Suprapubic skin (tissue), 4 donors: ENCODE measurements around the gene SLA2. TPM values are rescaled to one million over a fixed set of nuclear protein-coding genes. Genes with fewer than 3 reads are reported as not detected.
"Not testable (repeated sequence)": the region's sequence is repeated elsewhere in the genome, so short reads cannot be mapped to it uniquely, and the experiment has no call there.

Source experiments
- DNase-seq, 2 donors: peaks; one replicate each; pipeline ENCODE4 v3.0.0-alpha.2; 2019; ENCODE audit warnings: low spot score in 2 of 2
- H3K27ac ChIP-seq: fragments of 200-600 bp; sonication (generic); one replicate; pipeline ENCODE4 v1.5.1; 2019
- H3K27me3 ChIP-seq: fragments of 200-600 bp; sonication (generic); one replicate; pipeline ENCODE4 v1.5.1; 2019
- H3K36me3 ChIP-seq: fragments of 200-600 bp; sonication (generic); one replicate; pipeline ENCODE4 v1.5.1; 2019
- H3K4me1 ChIP-seq: fragments of 200-600 bp; sonication (generic); one replicate; pipeline ENCODE4 v1.5.1; 2019
- H3K4me3 ChIP-seq: fragments of 200-600 bp; sonication (generic); one replicate; pipeline ENCODE4 v1.5.1; 2019; ENCODE audit warnings: mild to moderate bottlenecking
- H3K9me3 ChIP-seq: fragments of 200-600 bp; sonication (generic); one replicate; pipeline ENCODE4 v1.5.1; 2019
- CTCF ChIP-seq, 2 donors: fragments of 200-600 bp in 1 of 2; fragments of 450-650 bp in 1 of 2; sonication (generic) in 1 of 2; IDR thresholded peaks; one replicate each; pipeline ENCODE4 v1.5.1; 2016 to 2019; ENCODE audit warnings: antibody characterized with exemption in 2 of 2, mild to moderate bottlenecking in 1 of 2, moderate library complexity in 1 of 2
- EP300 ChIP-seq: sonication (generic); formaldehyde crosslinking; IDR thresholded peaks from one replicate; pipeline ENCODE4 v1.6.1; 2017; ENCODE audit warnings: antibody characterized with exemption
- POLR2A ChIP-seq, 2 donors: fragments of 450-650 bp; IDR thresholded peaks; one replicate each; pipeline ENCODE4 v1.6.1; 2017; ENCODE audit warnings: antibody characterized with exemption in 2 of 2, mild to moderate bottlenecking in 2 of 2, moderate library complexity in 2 of 2
- POLR2AphosphoS5 ChIP-seq, 3 donors: sonication (generic); formaldehyde crosslinking; IDR thresholded peaks; one replicate each; pipeline ENCODE4 v1.6.1; 2017; ENCODE audit warnings: antibody characterized with exemption in 3 of 3
- WGBS: methylation state at CpG from one replicate; pipeline ENCODE4 v1.1.5; 2018; 5-methylcytosine and 5-hydroxymethylcytosine counted together
- total RNA-seq, 4 donors: library from RNA; depleted of rRNA; stranded (reverse); fragments of >200 nt; gene quantifications; one replicate each; pipeline ENCODE4 v1.1.0, GENCODE V29; 2016

SLA2 gene
- total RNA-seq, 4 donors from 2014 or later, result 0.30 to 0.97 TPM; not detected in 2

GRCh38 chr20:36620917-36621316 lies 25.1 kb downstream of the SLA2 start:
- no peak for DNase-seq
- Histone ChIP-seq H3K27me3 (no peaks in the 10 kb centered on the region), H3K4me3 (no peak overlapping the region), H3K27ac (no peak overlapping the region), H3K9me3 (no peaks in the 10 kb centered on the region), H3K36me3 (no peaks in the 10 kb centered on the region), H3K4me1 (peaks cover 8% of the 10 kb centered on the region)
- TF ChIP-seq POLR2A (IDR thresholded peaks at IDR 0.05) (no peak), CTCF (IDR thresholded peaks at IDR 0.05) (no peak), EP300 (no peak), POLR2AphosphoS5 (IDR thresholded peaks at IDR 0.05) (no peak)
- WGBS, result 96% methylated on average over 5 of the region's 5 CpGs

- Histone ChIP-seq H3K9me3 (no peaks in the 10 kb centered on the region), H3K4me1 (peaks cover 6% of the 10 kb centered on the region), H3K27ac (no peak overlapping the region), H3K36me3 (peaks cover 48% of the 10 kb centered on the region), H3K27me3 (no peaks in the 10 kb centered on the region), H3K4me3 (no peak overlapping the region)
- DNase-seq, result no peak
- 81% methylated on average over 11 of the region's 14 CpGs for WGBS
- TF ChIP-seq EP300, result no peak
These were observed 31.0 kb downstream of the SLA2 start for GRCh38 chr20:36614781-36615557.

GRCh38 chr20:36613974-36614373 lies 32.0 kb downstream of the SLA2 start:
- no peak for DNase-seq
- peaks cover 58% of the 10 kb centered on the region for H3K36me3 ChIP-seq
- H3K4me3 ChIP-seq, result no peak overlapping the region
- no peak overlapping the region for H3K27ac ChIP-seq
- 61% methylated on average over 3 of the region's 3 CpGs for WGBS
- H3K9me3 ChIP-seq, result no peaks in the 10 kb centered on the region
- H3K4me1 ChIP-seq, result peaks cover 6% of the 10 kb centered on the region
- H3K27me3 ChIP-seq, result no peaks in the 10 kb centered on the region
- TF ChIP-seq POLR2A (IDR thresholded peaks at IDR 0.05), result no peak
- no peak for TF ChIP-seq CTCF (IDR thresholded peaks at IDR 0.05)
- no peak for TF ChIP-seq EP300
- TF ChIP-seq POLR2AphosphoS5 (IDR thresholded peaks at IDR 0.05), result no peak

- Histone ChIP-seq H3K36me3 (peaks cover 68% of the 10 kb centered on the region), H3K4me1 (peaks cover 20% of the 10 kb centered on the region), H3K27ac (no peak overlapping the region), H3K27me3 (no peaks in the 10 kb centered on the region), H3K4me3 (no peak overlapping the region), H3K9me3 (no peaks in the 10 kb centered on the region)
- DNase-seq, result no peak
- TF ChIP-seq EP300, result no peak
- no peak for TF ChIP-seq POLR2AphosphoS5 (IDR thresholded peaks at IDR 0.05)
- TF ChIP-seq CTCF (IDR thresholded peaks at IDR 0.05), result no peak
- no peak for TF ChIP-seq POLR2A (IDR thresholded peaks at IDR 0.05)
- WGBS, result 93% methylated on average over 5 of the region's 5 CpGs
These were observed 34.4 kb downstream of the SLA2 start for GRCh38 chr20:36611625-36612024.

- Histone ChIP-seq H3K4me1 (peaks cover 24% of the 10 kb centered on the region), H3K36me3 (peaks cover 53% of the 10 kb centered on the region)
- WGBS, result 63% methylated on average over 6 of the region's 6 CpGs
- H3K9me3 ChIP-seq, H3K4me3 ChIP-seq, H3K27ac ChIP-seq, DNase-seq, H3K27me3 ChIP-seq: not testable (repeated sequence)
These were observed 37.6 kb downstream of the SLA2 start for GRCh38 chr20:36608388-36608728.

- Histone ChIP-seq H3K4me1 (peaks cover 24% of the 10 kb centered on the region), H3K9me3 (no peaks in the 10 kb centered on the region), H3K36me3 (peaks cover 47% of the 10 kb centered on the region), H3K4me3 (peak overlapping the region; percentile 90), H3K27me3 (no peaks in the 10 kb centered on the region), H3K27ac (no peak overlapping the region)
- WGBS, result 90% methylated on average over 7 of the region's 7 CpGs
- no peak for DNase-seq
- TF ChIP-seq POLR2A (IDR thresholded peaks at IDR 0.05) (no peak), POLR2AphosphoS5 (IDR thresholded peaks at IDR 0.05) (no peak), CTCF (IDR thresholded peaks at IDR 0.05) (no peak), EP300 (no peak)
These were observed 38.2 kb downstream of the SLA2 start for GRCh38 chr20:36607586-36608387.
